Lung (tissue), 12 donors: Measurements from ENCODE around the gene KRTAP10-7. TPM values are rescaled to one million over a fixed set of nuclear protein-coding genes. Genes with fewer than 3 reads are reported as not detected.

Source experiments
- ATAC-seq: fragments of 200-7000 bp; cut with Tn5 transposase; one replicate; pipeline ENCODE4 v1.9.1; 2020; ENCODE audit warnings: moderate number of reproducible peaks; ENCODE audit not compliant: insufficient read depth, low FRiP score
- DNase-seq, 3 donors: peaks; one replicate each; pipeline ENCODE4 v3.0.0-alpha.2; 2013 to 2017
- H3K27ac ChIP-seq, 2 donors: one replicate each; pipeline ENCODE4 v1.5.1; 2013; ENCODE audit warnings: mild to moderate bottlenecking in 2 of 2, moderate library complexity in 2 of 2, control low read depth in 1 of 2, inconsistent platforms in 1 of 2, low read depth in 1 of 2, low read length in 1 of 2
- H3K27me3 ChIP-seq, 3 donors: one replicate each; pipeline ENCODE4 v1.5.1; 2013; ENCODE audit warnings: low read length in 2 of 3; ENCODE audit not compliant: control insufficient read depth in 3 of 3, insufficient read depth in 3 of 3
- H3K36me3 ChIP-seq, 4 donors: one replicate each; pipeline ENCODE4 v1.5.1; 2013; ENCODE audit warnings: low read length in 4 of 4, mild to moderate bottlenecking in 1 of 4, moderate library complexity in 1 of 4; ENCODE audit not compliant: control insufficient read depth in 4 of 4, insufficient read depth in 4 of 4
- H3K4me1 ChIP-seq, 5 donors: one replicate each; pipeline ENCODE4 v1.5.1; 2013; ENCODE audit warnings: low read length in 5 of 5, mild to moderate bottlenecking in 2 of 5, moderate library complexity in 1 of 5; ENCODE audit not compliant: control insufficient read depth in 5 of 5, insufficient read depth in 5 of 5
- H3K4me3 ChIP-seq: one replicate; pipeline ENCODE4 v1.5.1; 2013; ENCODE audit warnings: mild to moderate bottlenecking, control low read depth, moderate library complexity
- H3K9ac ChIP-seq, 2 donors: one replicate each; pipeline ENCODE4 v1.5.1; 2013; ENCODE audit warnings: low read length in 2 of 2, control low read depth in 1 of 2; ENCODE audit not compliant: insufficient read depth in 1 of 2
- H3K9me3 ChIP-seq, 4 donors: one replicate each; pipeline ENCODE4 v1.5.1; 2013; ENCODE audit warnings: low read length in 3 of 4, mild to moderate bottlenecking in 1 of 4, moderate library complexity in 1 of 4; ENCODE audit not compliant: control insufficient read depth in 4 of 4, insufficient read depth in 3 of 4
- CTCF ChIP-seq: IDR thresholded peaks from 2 replicates; pipeline ENCODE4 v1.5.1; 2012; ENCODE audit warnings: mild to moderate bottlenecking; ENCODE audit errors: control extremely low read depth, extremely low read depth
- WGBS, 2 donors: extraction: QIAGEN DNeasy Blood & Tissue Kit; methylation state at CpG; one replicate each; pipeline ENCODE4 v1.1.7; 2013; 5-methylcytosine and 5-hydroxymethylcytosine counted together
- polyA plus RNA-seq, 2 donors: library from polyadenylated mRNA; stranded (reverse); fragments of 200-250 nt; gene quantifications; one replicate each; pipeline ENCODE4 v1.2.1, GENCODE V29; 2013
- total RNA-seq, 2 donors: library from RNA; depleted of rRNA in 1 of 2; stranded (reverse); fragments of >200 nt in 1 of 2; gene quantifications; one replicate each; pipeline ENCODE4 v1.2.1, GENCODE V29; 2014 to 2021
- donor health status: control.
- donor health status: control.
- donor health status: Bipolar disorder and iron deficiency.
- donor health status: healthy.
- donor health status: DM: yes; HTN: yes; CAD: no.

The KRTAP10-7 gene
- total and polyA plus RNA-seq, 4 donors = not detected

DNA sequence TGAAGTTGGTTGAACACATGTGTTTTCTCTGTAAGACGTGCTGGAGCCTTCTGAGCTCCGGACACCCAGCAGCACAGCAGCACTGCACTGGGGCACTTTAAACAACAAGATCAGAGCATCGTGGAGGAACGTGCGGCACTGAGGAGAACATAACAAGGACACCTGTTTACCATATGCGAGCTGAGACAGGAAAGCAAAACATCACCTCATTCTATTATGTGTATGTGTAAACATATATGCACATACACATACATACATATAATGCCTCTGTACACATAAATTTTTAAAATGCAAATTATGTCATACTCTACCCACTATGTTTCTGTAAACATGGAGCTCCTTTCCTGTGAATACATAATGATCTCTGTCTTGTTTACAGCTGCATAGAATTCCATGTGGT, 4.9 kb upstream of the KRTAP10-7 start:
- Histone ChIP-seq H3K4me3 (no peak overlapping the region), H3K4me1 (peaks cover 0 to 8% (median 0%) of the 10 kb centered on the region in 5 donors), H3K9ac (no peak overlapping the region), H3K36me3 (no peaks in the 10 kb centered on the region), H3K27me3 (no peaks in the 10 kb centered on the region), H3K9me3 (peaks cover 0 to 3% (median 0%) of the 10 kb centered on the region in 4 donors), H3K27ac (no peak overlapping the region)
- DNase-seq = no peak
- no peak for TF ChIP-seq CTCF
- no peak for ATAC-seq
- WGBS, 2 donors = 73 to 76% methylated on average over 6 of the region's 6 CpGs

GRCh38 chr21:44596068-44596725, 4.2 kb upstream of the KRTAP10-7 start:
- Histone ChIP-seq H3K27ac (no peak overlapping the region), H3K9ac (no peak overlapping the region), H3K4me1 (peaks cover 0 to 8% (median 0%) of the 10 kb centered on the region in 5 donors), H3K4me3 (no peak overlapping the region), H3K36me3 (no peaks in the 10 kb centered on the region), H3K9me3 (peaks cover 0 to 3% (median 0%) of the 10 kb centered on the region in 4 donors), H3K27me3 (no peaks in the 10 kb centered on the region)
- TF ChIP-seq CTCF = no peak
- ATAC-seq (no peak), DNase-seq (no peak)
- WGBS, 2 donors = 83 to 84% methylated on average over 9 of the region's 9 CpGs

DNA sequence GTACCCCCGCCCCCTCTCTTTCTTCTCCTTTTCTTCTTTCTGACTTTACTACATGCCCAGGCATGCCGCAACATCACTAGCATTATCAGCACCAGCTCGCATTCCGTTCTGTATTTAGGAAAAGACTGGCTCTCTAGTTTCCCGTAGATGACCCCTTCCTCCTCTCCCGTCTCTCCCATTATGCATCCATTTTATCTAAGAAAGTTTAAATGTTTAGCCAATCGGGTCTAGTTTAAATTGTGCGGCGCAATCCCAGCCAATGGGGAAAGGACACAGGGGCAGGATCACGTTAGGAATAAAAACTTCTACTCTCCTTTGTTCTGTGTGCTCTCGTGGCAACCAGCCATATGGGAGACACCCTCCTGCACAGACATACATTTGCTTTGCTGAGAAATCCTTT, 2.3 kb upstream of the KRTAP10-7 start:
- no peak for TF ChIP-seq CTCF
- Histone ChIP-seq H3K27ac (no peak overlapping the region), H3K4me3 (no peak overlapping the region), H3K36me3 (no peaks in the 10 kb centered on the region), H3K4me1 (peaks cover 0 to 8% (median 0%) of the 10 kb centered on the region in 5 donors), H3K9me3 (peaks cover 0 to 3% (median 0%) of the 10 kb centered on the region in 4 donors), H3K27me3 (no peaks in the 10 kb centered on the region), H3K9ac (no peak overlapping the region)
- WGBS, 2 donors = 82 to 85% methylated on average over 11 of the region's 11 CpGs
- DNase-seq = no peak
- ATAC-seq = no peak
